Right kidney (tissue), 1 donor: ENCODE measurements around the gene CCNI.

Source experiments
- DNase-seq: peaks from one replicate; pipeline ENCODE4 v3.0.0-alpha.2; 2016

CCNI gene

GRCh38 chr4:77006753-77007353 lies 68.9 kb downstream of the CCNI start:
- DNase-seq: no peak

GRCh38 chr4:77003400-77003799 lies 72.4 kb downstream of the CCNI start:
- DNase-seq: no peak

GRCh38 chr4:77002321-77003107 lies 73.3 kb downstream of the CCNI start:
- no peak for DNase-seq

GRCh38 chr4:77001907-77002306 lies 73.9 kb downstream of the CCNI start:
- DNase-seq: no peak

- no peak for DNase-seq
Measured at GRCh38 chr4:76998251-76998901, 77.4 kb downstream of the CCNI start.

- DNase-seq: no peak
Measured at GRCh38 chr4:76997532-76997931, 78.3 kb downstream of the CCNI start.
